Loucy (cell line): Measurements from ENCODE around the gene ARPP19.

Experiments used
- H2AFZ ChIP-seq: fragments of 200-600 bp; sonication (generic); 2 replicates; pipeline ENCODE4 v1.6.0; 2016; ENCODE audit warnings: antibody characterized with exemption, mild to moderate bottlenecking, low read length, moderate library complexity
- H3F3A ChIP-seq: fragments of 200-600 bp; 2 replicates; pipeline ENCODE4 v1.6.0; 2016; ENCODE audit warnings: antibody characterized with exemption, low read depth, mild to moderate bottlenecking
- H3K27me3 ChIP-seq: fragments of 200-600 bp; sonication (generic); 2 replicates; pipeline ENCODE4 v1.6.1; 2014; ENCODE audit warnings: low read length, mild to moderate bottlenecking; ENCODE audit not compliant: insufficient read depth, poor library complexity, severe bottlenecking
- H3K36me3 ChIP-seq: fragments of 200-600 bp; sonication (generic); 2 replicates; pipeline ENCODE4 v1.6.1; 2016; ENCODE audit warnings: low read length; ENCODE audit not compliant: insufficient read depth
- H3K4me1 ChIP-seq: fragments of 200-600 bp; sonication (generic); 2 replicates; pipeline ENCODE4 v1.5.1; 2014; ENCODE audit warnings: low read length, mild to moderate bottlenecking; ENCODE audit not compliant: insufficient read depth, poor library complexity, severe bottlenecking
- H3K4me2 ChIP-seq: fragments of 200-600 bp; sonication (generic); 2 replicates; pipeline ENCODE4 v1.6.0; 2014; ENCODE audit warnings: antibody characterized with exemption, low read length, low read depth, mild to moderate bottlenecking; ENCODE audit not compliant: poor library complexity, severe bottlenecking
- H3K4me3 ChIP-seq: fragments of 200-600 bp; sonication (generic); 2 replicates; pipeline ENCODE4 v1.5.1; 2014; ENCODE audit warnings: low read length, mild to moderate bottlenecking, mixed read lengths; ENCODE audit not compliant: poor library complexity, severe bottlenecking
- H3K79me2 ChIP-seq: fragments of 200-600 bp; sonication (generic); 2 replicates; pipeline ENCODE4 v1.6.1; 2014; ENCODE audit warnings: low read length; ENCODE audit not compliant: insufficient read depth
- H3K9ac ChIP-seq: fragments of 200-600 bp; sonication (generic); 2 replicates; pipeline ENCODE4 v1.6.0; 2014; ENCODE audit warnings: mild to moderate bottlenecking, low read depth, low read length, moderate library complexity; ENCODE audit not compliant: poor library complexity, severe bottlenecking
- H3K9me2 ChIP-seq: fragments of 200-600 bp; sonication (generic); replicated peaks from 2 replicates; pipeline ENCODE4 v1.6.1; 2016; ENCODE audit warnings: low read depth, low read length, mixed read lengths
- H3K9me3 ChIP-seq: fragments of 200-600 bp; sonication (generic); 2 replicates; pipeline ENCODE4 v1.6.1; 2014; ENCODE audit warnings: mild to moderate bottlenecking, antibody characterized with exemption, low read length, low read depth; ENCODE audit not compliant: insufficient read depth
- H4K20me1 ChIP-seq: fragments of 200-600 bp; sonication (generic); 2 replicates; pipeline ENCODE4 v1.6.0; 2014; ENCODE audit warnings: antibody characterized with exemption, low read length, mild to moderate bottlenecking; ENCODE audit not compliant: insufficient read depth, poor library complexity, severe bottlenecking
- EZH2phosphoT487 ChIP-seq: fragments of 200-600 bp; IDR thresholded peaks from 2 replicates; pipeline ENCODE4 v1.6.1; 2018; ENCODE audit warnings: antibody characterized with exemption, mild to moderate bottlenecking, moderate library complexity, borderline replicate concordance
- TF ChIP-seq, protein P1 (sequence below): fragments of 200-600 bp; sonication (generic); conservative IDR thresholded peaks from 2 replicates; pipeline ENCODE4 v1.5.1; 2014; ENCODE audit warnings: mild to moderate bottlenecking, antibody characterized with exemption, low read length

ARPP19 gene

DNA sequence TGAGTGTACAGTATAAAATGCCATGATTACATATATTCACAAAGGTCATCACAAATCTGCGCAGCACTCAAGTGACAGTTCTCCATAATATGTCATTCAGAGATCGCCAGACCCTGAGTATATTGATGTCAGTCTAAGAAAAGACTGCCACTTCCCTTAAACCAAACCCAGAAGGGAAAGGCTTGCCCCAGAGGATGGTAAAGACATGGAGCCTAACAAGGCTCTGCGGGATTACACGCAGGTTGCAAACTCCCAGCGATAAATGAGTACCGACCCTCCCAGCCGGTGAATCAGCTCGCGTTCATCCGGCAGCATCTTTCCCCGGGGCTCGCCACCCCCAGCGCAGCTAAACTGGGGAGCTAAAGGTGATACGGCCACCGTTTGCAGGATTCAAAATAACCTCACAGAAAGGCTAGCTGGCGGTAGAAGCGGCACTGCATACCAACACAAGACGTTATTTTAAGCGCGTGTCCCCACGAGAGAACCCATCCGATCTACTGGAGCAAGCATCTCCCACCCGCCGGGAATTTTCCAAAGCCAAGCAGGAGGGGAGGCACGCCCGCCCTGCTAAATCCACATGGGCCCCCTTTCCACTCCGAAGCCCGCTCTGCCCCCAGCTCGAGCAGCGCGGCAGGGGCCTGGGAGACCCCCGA lies 40.8 kb downstream of the ARPP19 start:
- no peaks in the 10 kb centered on the region for H3K27me3 ChIP-seq
- H2AFZ ChIP-seq = peak overlapping the region; percentile 95
- peaks cover 13% of the 10 kb centered on the region for H4K20me1 ChIP-seq
- H3K9ac ChIP-seq = peak overlapping the region; percentile 79
- H3K4me2 ChIP-seq = peak overlapping the region; percentile 96
- H3K79me2 ChIP-seq = peaks cover 36% of the 10 kb centered on the region
- H3K4me3 ChIP-seq = peak overlapping the region; percentile 92
- no peak for TF ChIP-seq EZH2phosphoT487
- TF ChIP-seq, protein P1, sequence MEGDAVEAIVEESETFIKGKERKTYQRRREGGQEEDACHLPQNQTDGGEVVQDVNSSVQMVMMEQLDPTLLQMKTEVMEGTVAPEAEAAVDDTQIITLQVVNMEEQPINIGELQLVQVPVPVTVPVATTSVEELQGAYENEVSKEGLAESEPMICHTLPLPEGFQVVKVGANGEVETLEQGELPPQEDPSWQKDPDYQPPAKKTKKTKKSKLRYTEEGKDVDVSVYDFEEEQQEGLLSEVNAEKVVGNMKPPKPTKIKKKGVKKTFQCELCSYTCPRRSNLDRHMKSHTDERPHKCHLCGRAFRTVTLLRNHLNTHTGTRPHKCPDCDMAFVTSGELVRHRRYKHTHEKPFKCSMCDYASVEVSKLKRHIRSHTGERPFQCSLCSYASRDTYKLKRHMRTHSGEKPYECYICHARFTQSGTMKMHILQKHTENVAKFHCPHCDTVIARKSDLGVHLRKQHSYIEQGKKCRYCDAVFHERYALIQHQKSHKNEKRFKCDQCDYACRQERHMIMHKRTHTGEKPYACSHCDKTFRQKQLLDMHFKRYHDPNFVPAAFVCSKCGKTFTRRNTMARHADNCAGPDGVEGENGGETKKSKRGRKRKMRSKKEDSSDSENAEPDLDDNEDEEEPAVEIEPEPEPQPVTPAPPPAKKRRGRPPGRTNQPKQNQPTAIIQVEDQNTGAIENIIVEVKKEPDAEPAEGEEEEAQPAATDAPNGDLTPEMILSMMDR = no peak
- no peaks in the 10 kb centered on the region for H3F3A ChIP-seq
- H3K9me3 ChIP-seq = no peaks in the 10 kb centered on the region
- peaks cover 34% of the 10 kb centered on the region for H3K4me1 ChIP-seq
- H3K9me2 ChIP-seq = no peaks in the 10 kb centered on the region
- H3K36me3 ChIP-seq = no peaks in the 10 kb centered on the region

DNA sequence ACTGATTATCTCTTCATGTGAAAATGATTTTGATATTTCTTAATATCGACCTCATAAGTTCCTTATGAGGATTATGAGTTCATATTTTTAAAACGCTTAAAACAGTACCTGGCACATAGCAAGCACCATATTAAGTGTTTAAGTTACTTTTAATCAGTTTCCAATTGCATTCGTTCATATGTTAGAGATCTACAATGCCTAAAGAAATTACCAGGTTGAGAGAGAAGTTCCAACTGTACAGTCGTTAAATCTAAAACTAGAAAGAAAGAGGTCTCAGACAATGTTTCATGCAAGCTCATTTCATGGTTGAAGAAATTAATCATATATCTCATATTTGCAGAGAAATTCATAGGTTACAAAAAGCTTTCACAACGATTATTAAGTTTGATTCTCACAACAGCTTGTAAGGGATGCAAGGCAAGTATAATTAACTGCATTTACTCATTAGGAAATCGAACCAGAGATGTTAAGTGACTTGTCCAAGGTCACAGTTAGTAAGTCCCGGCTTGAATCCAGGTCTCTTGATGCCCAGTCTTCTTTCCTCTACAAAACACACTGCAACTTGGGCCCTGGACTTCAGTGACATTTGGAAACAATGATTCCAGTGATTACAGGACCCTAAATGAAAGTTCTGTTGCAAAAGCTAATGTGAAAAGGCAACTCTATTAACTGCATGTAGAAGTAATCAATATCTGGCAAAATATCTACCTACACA lies 41.5 kb downstream of the ARPP19 start:
- H3K79me2 ChIP-seq = peaks cover 43% of the 10 kb centered on the region
- H3K27me3 ChIP-seq = no peaks in the 10 kb centered on the region
- H3K9ac ChIP-seq = peak overlapping the region; percentile 79
- H3K9me3 ChIP-seq = no peaks in the 10 kb centered on the region
- H2AFZ ChIP-seq = no peak overlapping the region
- H4K20me1 ChIP-seq = peaks cover 13% of the 10 kb centered on the region
- H3K9me2 ChIP-seq = no peaks in the 10 kb centered on the region
- H3K36me3 ChIP-seq = no peaks in the 10 kb centered on the region
- peak overlapping the region; percentile 96 for H3K4me2 ChIP-seq
- no peaks in the 10 kb centered on the region for H3F3A ChIP-seq
- TF ChIP-seq, protein P1 = no peak
- TF ChIP-seq EZH2phosphoT487 = no peak
- H3K4me1 ChIP-seq = peaks cover 31% of the 10 kb centered on the region
- H3K4me3 ChIP-seq = peak overlapping the region; percentile 92

DNA sequence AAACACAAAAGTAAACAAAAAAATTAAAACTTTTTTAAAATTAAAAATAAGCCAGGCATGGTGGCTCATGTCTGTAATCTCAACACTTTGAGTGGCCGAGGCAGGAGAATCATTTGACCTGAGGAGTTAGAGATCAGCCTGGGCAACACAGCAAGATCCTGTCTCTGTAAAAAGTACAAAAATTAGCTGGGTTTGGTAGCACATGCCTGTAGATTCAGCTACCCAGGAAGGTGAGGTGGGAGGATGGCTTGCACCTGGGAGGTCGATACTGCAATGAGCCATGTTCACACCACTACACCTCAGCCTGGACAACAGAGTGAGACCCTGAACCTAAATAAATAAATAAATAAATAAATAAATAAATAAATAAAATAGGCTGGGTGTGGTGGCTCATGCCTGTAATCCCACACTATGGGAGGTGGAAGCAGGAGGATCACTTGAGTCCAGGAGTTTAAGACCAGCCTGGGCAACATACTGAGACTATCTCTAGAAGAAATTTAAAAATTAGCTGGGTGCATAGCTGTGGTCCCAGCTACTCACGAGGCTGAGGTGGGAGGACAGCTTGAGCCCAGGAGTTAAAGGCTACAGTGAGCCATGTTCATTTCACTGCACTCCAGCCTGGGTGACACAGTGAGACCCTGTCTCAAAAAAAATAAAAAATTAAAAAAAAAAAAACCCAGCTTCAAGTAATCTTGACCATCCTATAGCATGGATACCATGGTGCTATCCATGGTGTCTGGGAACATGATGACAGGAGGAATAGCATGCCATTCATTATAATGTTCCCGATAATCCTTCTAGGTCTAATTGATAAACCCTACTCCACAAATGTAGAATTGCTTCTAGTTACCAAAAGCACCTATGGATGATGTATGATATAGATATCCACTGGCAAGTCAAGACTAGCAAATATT lies 44.4 kb downstream of the ARPP19 start:
- Histone ChIP-seq H3K4me1 (peaks cover 39% of the 10 kb centered on the region), H3K79me2 (peaks cover 60% of the 10 kb centered on the region)

More for the DNA sequence above, 44.4 kb downstream of the ARPP19 start:
- no peak for TF ChIP-seq EZH2phosphoT487
- TF ChIP-seq, protein P1 = no peak
- no peaks in the 10 kb centered on the region for H3F3A ChIP-seq
- no peaks in the 10 kb centered on the region for H3K9me3 ChIP-seq
- H3K4me3 ChIP-seq = no peak overlapping the region
- H3K9me2 ChIP-seq = no peaks in the 10 kb centered on the region
- H4K20me1 ChIP-seq = peaks cover 13% of the 10 kb centered on the region
- H3K27me3 ChIP-seq = no peaks in the 10 kb centered on the region
- H2AFZ ChIP-seq = no peak overlapping the region
- no peaks in the 10 kb centered on the region for H3K36me3 ChIP-seq
- no peak overlapping the region for H3K9ac ChIP-seq
- H3K4me2 ChIP-seq = no peak overlapping the region
